H1 (cell line): ENCODE data around the gene DEGS1. TPM values are rescaled to one million over a fixed set of nuclear protein-coding genes. Genes with fewer than 3 reads are reported as not detected.

ENCODE experiments used
- CTCF ChIA-PET: fragments of 300-600 bp; sonication (Branson Sonifier 250); formaldehyde crosslinking; loops from one replicate; lab custom pipeline; 2021; ENCODE audit not compliant: partially characterized antibody; lab: Charles Lee
- POLR2A ChIA-PET: fragments of 300-600 bp; sonication (Branson Sonifier 250); formaldehyde crosslinking; loops from one replicate; lab custom pipeline; 2021; ENCODE audit warnings: inconsistent platforms; ENCODE audit not compliant: partially characterized antibody; lab: Charles Lee
- DNase-seq, 2 experiments: peaks; one replicate each; pipeline versions ENCODE4 v3.0.0 to v3.0.0-alpha.2; 2010 to 2022; ENCODE audit warnings: low spot score in 2 of 2, low read depth in 1 of 2, mixed read lengths in 1 of 2
- FAIRE-seq: peaks from 2 replicates; lab custom pipeline; 2011; peaks lifted over from hg19 to GRCh38; lab: Jason Lieb, UNC
- H2AFZ ChIP-seq: 2 replicates; pipeline ENCODE4 v1.8.1; 2012; ENCODE audit warnings: low read length, inconsistent platforms
- H2AK5ac ChIP-seq: 2 replicates; pipeline ENCODE4 v1.6.1; 2013; ENCODE audit warnings: low read depth, low read length
- H2BK120ac ChIP-seq: replicated peaks from 2 replicates; pipeline ENCODE3; 2013; ENCODE audit warnings: low read depth, low read length, inconsistent platforms
- H2BK12ac ChIP-seq: 2 replicates; pipeline ENCODE4 v1.6.1; 2013; ENCODE audit warnings: low read depth, low read length
- H2BK15ac ChIP-seq: 2 replicates; pipeline ENCODE4 v1.6.1; 2013; ENCODE audit warnings: low read length
- H2BK20ac ChIP-seq: 2 replicates; pipeline ENCODE4 v1.6.1; 2013; ENCODE audit warnings: low read length
- H2BK5ac ChIP-seq: 2 replicates; pipeline ENCODE4 v1.6.1; 2013; ENCODE audit warnings: low read depth, low read length
- H3K14ac ChIP-seq: 2 replicates; pipeline ENCODE4 v1.6.1; 2013; ENCODE audit warnings: inconsistent platforms; ENCODE audit not compliant: insufficient read length
- H3K18ac ChIP-seq: 2 replicates; pipeline ENCODE4 v1.6.1; 2013; ENCODE audit warnings: low read length; ENCODE audit errors: extremely low read depth
- H3K23ac ChIP-seq: 2 replicates; pipeline ENCODE4 v1.6.1; 2013; ENCODE audit warnings: inconsistent platforms; ENCODE audit not compliant: insufficient read length
- H3K23me2 ChIP-seq: 2 replicates; pipeline ENCODE4 v1.6.1; 2013; ENCODE audit warnings: low read depth, low read length
- H3K27ac ChIP-seq: 2 replicates; pipeline ENCODE4 v1.6.1; 2011; ENCODE audit warnings: low read depth, low read length, inconsistent platforms
- H3K27me3 ChIP-seq, 4 experiments: replicated peaks in 1 of 4; 1 replicate in 1 of 4; 2 replicates in 3 of 4; pipeline versions ENCODE4 v1.6.1 to v1.8.1; 2011 to 2013; ENCODE audit warnings: low read length in 3 of 4, mild to moderate bottlenecking in 3 of 4, inconsistent platforms in 2 of 4, mixed read lengths in 2 of 4, moderate library complexity in 1 of 4; ENCODE audit not compliant: control insufficient read depth in 3 of 4, insufficient read depth in 3 of 4; ENCODE audit errors: extremely low read depth in 1 of 4
- H3K36me3 ChIP-seq, 4 experiments: 2 replicates each; pipeline versions ENCODE4 v1.6.1 to v1.8.1; 2011 to 2013; ENCODE audit warnings: mild to moderate bottlenecking in 4 of 4, low read length in 3 of 4, moderate library complexity in 2 of 4, control low read depth in 1 of 4, inconsistent platforms in 1 of 4; ENCODE audit not compliant: insufficient read depth in 4 of 4, control insufficient read depth in 2 of 4
- H3K4ac ChIP-seq: replicated peaks from 2 replicates; pipeline ENCODE3; 2013; ENCODE audit warnings: low read length, low read depth, mixed read lengths, inconsistent platforms; ENCODE audit not compliant: insufficient read length
- H3K4me1 ChIP-seq, 4 experiments: replicated peaks in 1 of 4; 1 replicate in 1 of 4; 2 replicates in 3 of 4; pipeline versions ENCODE4 v1.6.1 to v1.8.1; 2011 to 2013; ENCODE audit warnings: low read length in 3 of 4, inconsistent platforms in 2 of 4, mixed read lengths in 1 of 4; ENCODE audit not compliant: insufficient read depth in 4 of 4, control insufficient read depth in 3 of 4
- H3K4me2 ChIP-seq, 2 experiments: 2 replicates each; pipeline versions ENCODE4 v1.6.1 to v1.8.1; 2011 to 2013; ENCODE audit warnings: low read depth in 2 of 2, low read length in 2 of 2, control low read depth in 1 of 2, inconsistent platforms in 1 of 2, mild to moderate bottlenecking in 1 of 2; ENCODE audit not compliant: insufficient read depth in 1 of 2
- H3K4me3 ChIP-seq, 4 experiments: fragments of 200-600, 300-600 bp in 1 of 4; sonication (generic), shearing (Covaris generic), sonication (Bioruptor Twin) in 1 of 4; 2 replicates each; pipeline versions ENCODE4 v1.5.1 to v1.8.1; 2011 to 2016; ENCODE audit warnings: low read length in 4 of 4, low read depth in 3 of 4, control low read depth in 2 of 4, inconsistent platforms in 2 of 4, mild to moderate bottlenecking in 2 of 4, mixed read lengths in 1 of 4, moderate library complexity in 1 of 4; ENCODE audit not compliant: insufficient read depth in 2 of 4; ENCODE audit errors: extremely low read depth in 1 of 4
- H3K56ac ChIP-seq: replicated peaks from 2 replicates; pipeline ENCODE3; 2013; ENCODE audit warnings: low read depth, mild to moderate bottlenecking, mixed read lengths, low read length, inconsistent platforms; ENCODE audit not compliant: insufficient read length
- H3K79me1 ChIP-seq: 2 replicates; pipeline ENCODE4 v1.6.1; 2013; ENCODE audit warnings: low read depth, low read length, control low read depth
- H3K79me2 ChIP-seq, 2 experiments: 2 replicates each; pipeline versions ENCODE4 v1.6.1 to v1.8.1; 2012 to 2013; ENCODE audit warnings: low read length in 2 of 2, mild to moderate bottlenecking in 2 of 2, inconsistent platforms in 1 of 2; ENCODE audit not compliant: insufficient read depth in 2 of 2, control insufficient read depth in 1 of 2
- H3K9ac ChIP-seq, 4 experiments: replicated peaks in 1 of 4; 1 replicate in 1 of 4; 2 replicates in 3 of 4; pipeline versions ENCODE4 v1.6.1 to v1.8.1; 2011 to 2013; ENCODE audit warnings: low read depth in 3 of 4, low read length in 3 of 4, control low read depth in 2 of 4, mild to moderate bottlenecking in 2 of 4, moderate library complexity in 2 of 4, inconsistent platforms in 1 of 4; ENCODE audit errors: extremely low read depth in 1 of 4
- H3K9me3 ChIP-seq, 2 experiments: 2 replicates each; pipeline versions ENCODE4 v1.6.1 to v1.8.1; 2012 to 2013; ENCODE audit warnings: mild to moderate bottlenecking in 2 of 2, moderate library complexity in 2 of 2, control low read depth in 1 of 2, inconsistent platforms in 1 of 2, low read depth in 1 of 2, low read length in 1 of 2, mixed read lengths in 1 of 2; ENCODE audit not compliant: insufficient read depth in 2 of 2
- H4K20me1 ChIP-seq, 2 experiments: replicated peaks in 1 of 2; 2 replicates each; pipeline versions ENCODE3 to v1.8.1; 2011 to 2013; ENCODE audit warnings: inconsistent platforms in 2 of 2, low read length in 2 of 2, mild to moderate bottlenecking in 1 of 2; ENCODE audit not compliant: insufficient read depth in 2 of 2, control insufficient read depth in 1 of 2
- H4K5ac ChIP-seq: 2 replicates; pipeline ENCODE4 v1.6.1; 2013; ENCODE audit warnings: low read length, low read depth, mixed read lengths, inconsistent platforms; ENCODE audit not compliant: insufficient read length
- H4K8ac ChIP-seq: 2 replicates; pipeline ENCODE4 v1.8.0; 2013; ENCODE audit warnings: mild to moderate bottlenecking, moderate library complexity, low read length, inconsistent platforms; ENCODE audit not compliant: insufficient read depth; ENCODE audit errors: extremely low read depth
- H4K91ac ChIP-seq: replicated peaks from 2 replicates; pipeline ENCODE3; 2013; ENCODE audit warnings: low read length, mixed read lengths, inconsistent platforms; ENCODE audit not compliant: insufficient read length
- CTCF ChIP-seq, 3 experiments: IDR thresholded peaks; 1 replicate in 2 of 3; 2 replicates in 1 of 3; pipeline versions ENCODE4 v1.5.1 to v1.6.1; 2011; ENCODE audit warnings: low read length in 3 of 3, mild to moderate bottlenecking in 3 of 3, inconsistent platforms in 2 of 3, low read depth in 1 of 3, moderate library complexity in 1 of 3; ENCODE audit not compliant: insufficient read depth in 1 of 3; ENCODE audit errors: control extremely low read depth in 1 of 3
- SUZ12 ChIP-seq: fragments of 200-600 bp; sonication (generic); IDR thresholded peaks from 2 replicates; pipeline ENCODE4 v1.6.1; 2012; ENCODE audit warnings: mild to moderate bottlenecking, inconsistent platforms, low read length, moderate library complexity, mixed read lengths
- WGBS, 2 experiments: shearing (Covaris generic) in 1 of 2; methylation state at CpG; one replicate each; pipeline versions ENCODE4 v1.1.6 to v1.1.7; 2013 to 2015; ENCODE audit warnings: low lambda C conversion rate in 2 of 2, mixed read lengths in 2 of 2, inconsistent platforms in 1 of 2, low coverage in 1 of 2, missing lambda C conversion rate in 1 of 2; ENCODE audit not compliant: insufficient replicate concordance in 2 of 2, insufficient coverage in 1 of 2, insufficient read length in 1 of 2; ENCODE audit errors: extremely low coverage in 1 of 2, missing lambda C conversion rate in 1 of 2; 5-methylcytosine and 5-hydroxymethylcytosine counted together
- polyA plus RNA-seq, 7 experiments: library from polyadenylated mRNA; depleted of rRNA in 3 of 7; stranded (reverse) in 5 of 7; unstranded in 2 of 7; fragments of >200 nt in 5 of 7; fragments of 200-250 nt in 2 of 7; gene quantifications; 1 replicate in 5 of 7; 2 replicates in 1 of 7; 4 replicates in 1 of 7; pipeline versions ENCODE4 v1.2.1 to v1.2.3, GENCODE V29; 2011 to 2013; ENCODE audit warnings: missing spikeins in 2 of 7, mixed read lengths in 2 of 7
- total RNA-seq: library from RNA; stranded (reverse); fragmentation: NEBNext Ultra II Directional; extraction: Animal tissue kit (Norgen Biotek cat#: 25700); gene quantifications from 2 replicates; pipeline ENCODE4 v1.2.1, GENCODE V29; 2021

Gene DEGS1
- total and polyA plus RNA-seq, 2 of the 8 experiments (the other 6 are each of a cell fraction or from before 2014, with no cell fraction given): 46.1 to 114 TPM

- Histone ChIP-seq H3K56ac (no peak overlapping the region), H2BK5ac (no peak overlapping the region), H3K79me1 (no peaks in the 10 kb centered on the region), H3K9me3 (no peaks in the 10 kb centered on the region), H2BK120ac (no peak overlapping the region), H3K79me2 (no peaks in the 10 kb centered on the region), H3K9ac (no peak overlapping the region), H4K8ac (no peak overlapping the region), H3K4me2 (no peak overlapping the region), H3K4me3 (no peak overlapping the region), H4K91ac (no peak overlapping the region), H2BK15ac (no peak overlapping the region), H3K36me3 (peaks cover 0 to 25% (median 11%) of the 10 kb centered on the region in 4 experiments; a peak in 6 of 8 replicates), H3K4me1 (peaks cover 0 to 10% (median 5%) of the 10 kb centered on the region in 4 experiments; a peak in 4 of 7 replicates), H4K5ac (no peak overlapping the region), H3K27me3 (no peaks in the 10 kb centered on the region), H4K20me1 (no peaks in the 10 kb centered on the region), H3K14ac (no peak overlapping the region), H3K18ac (peak overlapping the region; percentile 21; the same call in 1 of the 2 replicates), H2BK12ac (no peak overlapping the region), H2BK20ac (no peak overlapping the region), H2AFZ (no peak overlapping the region), H2AK5ac (no peak overlapping the region), H3K27ac (no peak overlapping the region), H3K23ac (no peak overlapping the region), H3K23me2 (no peaks in the 10 kb centered on the region), H3K4ac (no peak overlapping the region)
- 90% methylated on average over 8 of the region's 8 CpGs; no CpG with 5 or more reads in 1 of the 2 experiments for WGBS, 2 experiments
- ChIA-PET CTCF (interaction anchor here (0.5 to 3.8 kb wide), 8 partner anchors 9 to 286 kb away, joined by 3 to 35 read pairs (median 3); no protein-coding TSS in a partner anchor), POLR2A (interaction anchor here (0.6 to 2.1 kb wide), 3 partner anchors 10 to 195 kb away, joined by 3 to 6 read pairs (median 4); no protein-coding TSS in a partner anchor)
- no peak for DNase-seq
- FAIRE-seq: no peak
- TF ChIP-seq SUZ12 (no peak), CTCF (IDR thresholded peaks at IDR 0.05; ENCODE audit: control extremely low read depth in 1 of 3, insufficient read depth in 1 of 3, low read depth in 1 of 3, low read length in 3 of 3) (peak in 1 of 3 experiments; percentile 8; a peak in 1 of 4 replicates)
Measured at GRCh38 chr1:224162768-224163167, 20.3 kb upstream of the DEGS1 start.
